ENCODE data around the gene FGF22.
"Not testable (repeated sequence)": the region's sequence is repeated elsewhere in the genome, so short reads cannot be mapped to it uniquely, and the experiment has no call there.

Gene FGF22

DNA sequence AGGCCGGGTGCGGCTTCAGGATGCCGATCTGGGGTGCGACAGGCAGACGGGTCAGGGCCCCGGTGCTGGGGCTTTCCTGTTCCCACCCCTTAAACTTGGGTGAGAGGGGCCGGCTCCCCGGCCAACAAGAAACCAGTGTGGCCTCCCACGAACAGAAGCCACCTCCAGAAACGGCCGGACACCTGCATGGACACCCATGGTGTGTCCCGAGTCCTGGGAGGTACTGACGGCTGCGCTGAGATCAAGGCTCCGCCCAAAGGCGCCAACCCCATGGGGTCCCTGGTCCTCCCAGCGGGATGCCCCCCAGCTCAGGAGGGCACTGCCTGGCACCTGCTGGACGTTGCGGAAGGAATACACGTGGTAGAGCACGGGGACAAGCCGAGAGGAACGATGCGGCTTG, 17.9 kb upstream of the FGF22 start:
- H3K4me3 ChIP-seq = no peak overlapping the region
- H3K27ac ChIP-seq = peak overlapping the region; percentile 30; the same call in 1 of the 2 replicates
- H3K36me3 ChIP-seq = peaks cover 84% of the 10 kb centered on the region

GRCh38 chr19:622666-623065, 17.0 kb upstream of the FGF22 start:
- H3K36me3 ChIP-seq = peaks cover 82% of the 10 kb centered on the region
- H3K27me3 ChIP-seq = no peaks in the 10 kb centered on the region
- H3K27ac ChIP-seq = peak overlapping the region; percentile 79

More for the DNA sequence above, 17.9 kb upstream of the FGF22 start:
- Histone ChIP-seq H3K27me3 (no peaks in the 10 kb centered on the region), H3K4me2 (peak overlapping the region; percentile 89; the same call in 1 of the 2 replicates), H3K9ac (no peak overlapping the region), H3K4me1 (peaks cover 47% of the 10 kb centered on the region), H3K9me3 (no peaks in the 10 kb centered on the region), H4K20me1 (peaks cover 25% of the 10 kb centered on the region)
- no peak for TF ChIP-seq Cebpa-rat (IDR thresholded peaks at IDR 0.05)

DNA sequence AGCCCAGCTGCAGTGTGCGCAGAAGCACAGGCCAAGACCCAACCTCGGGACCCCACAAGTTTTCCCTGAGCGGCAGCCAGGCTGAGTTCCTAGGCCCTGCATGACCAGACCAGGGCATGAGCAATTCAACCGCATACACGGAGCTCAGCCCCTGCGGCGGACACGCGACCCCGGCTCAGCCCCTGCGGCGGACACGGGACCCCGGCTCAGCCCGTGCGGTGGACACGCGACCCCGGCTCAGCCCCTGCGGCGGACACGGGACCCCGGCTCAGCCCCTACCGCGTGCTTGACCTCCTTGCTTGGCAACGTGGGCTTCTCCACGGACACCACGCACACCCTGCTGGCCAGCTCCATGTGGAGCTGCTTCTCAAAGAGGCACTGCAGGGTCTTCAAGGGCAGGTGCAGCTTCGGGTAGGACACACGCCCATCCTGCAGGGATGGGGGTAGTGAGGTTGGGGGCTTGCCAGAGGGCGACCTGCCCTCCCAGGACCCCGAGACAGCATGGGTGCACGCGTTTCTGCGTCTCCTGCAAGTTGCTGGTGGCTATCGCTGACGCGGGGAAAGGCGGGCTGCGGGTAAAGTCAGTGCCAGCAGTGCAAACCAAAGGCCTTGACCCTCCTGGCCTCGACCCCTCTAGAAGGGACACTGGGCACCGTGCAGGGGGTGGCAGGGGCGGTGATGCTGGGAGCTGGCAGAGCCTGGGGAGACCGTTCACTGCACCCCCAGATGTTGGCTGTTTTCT, 16.3 kb upstream of the FGF22 start:
- Histone ChIP-seq H3K4me2 (peak overlapping the region; percentile 89), H3K9me3 (no peaks in the 10 kb centered on the region), H3K9ac (peak overlapping the region; percentile 67), H3K4me1 (peaks cover 47% of the 10 kb centered on the region), H3K4me3 (peak overlapping the region; percentile 41), H3K36me3 (peaks cover 84% of the 10 kb centered on the region), H3K27me3 (no peaks in the 10 kb centered on the region), H4K20me1 (peaks cover 33% of the 10 kb centered on the region), H3K27ac (peak overlapping the region; percentile 79)
- no peak for TF ChIP-seq Cebpa-rat (IDR thresholded peaks at IDR 0.05)

More at GRCh38 chr19:622666-623065, 17.0 kb upstream of the FGF22 start:
- Histone ChIP-seq H3K4me2 (peak overlapping the region; percentile 89), H3K4me3 (no peak overlapping the region), H3K9ac (peak overlapping the region; percentile 67), H3K4me1 (peaks cover 47% of the 10 kb centered on the region), H3K9me3 (no peaks in the 10 kb centered on the region), H4K20me1 (peaks cover 31% of the 10 kb centered on the region)
- TF ChIP-seq Cebpa-rat (IDR thresholded peaks at IDR 0.05) = no peak

GRCh38 chr19:623974-624373, 15.7 kb upstream of the FGF22 start:
- Histone ChIP-seq H3K27ac (peak overlapping the region; percentile 79), H3K4me1 (peaks cover 48% of the 10 kb centered on the region), H4K20me1 (peaks cover 40% of the 10 kb centered on the region), H3K36me3 (peaks cover 84% of the 10 kb centered on the region), H3K9ac (peak overlapping the region; percentile 67), H3K9me3 (no peaks in the 10 kb centered on the region), H3K27me3 (no peaks in the 10 kb centered on the region), H3K4me3 (peak overlapping the region; percentile 41), H3K4me2 (peak overlapping the region; percentile 89)
- TF ChIP-seq Cebpa-rat (IDR thresholded peaks at IDR 0.05) = no peak

GRCh38 chr19:624433-625109, 15.1 kb upstream of the FGF22 start:
- Histone ChIP-seq H3K27me3 (no peaks in the 10 kb centered on the region), H3K36me3 (peaks cover 84% of the 10 kb centered on the region), H3K4me2 (peak overlapping the region; percentile 89), H3K9ac (peak overlapping the region; percentile 67), H3K4me3 (peak overlapping the region; percentile 41), H3K4me1 (peaks cover 54% of the 10 kb centered on the region), H4K20me1 (peaks cover 46% of the 10 kb centered on the region), H3K27ac (peak overlapping the region; percentile 79), H3K9me3 (no peaks in the 10 kb centered on the region)
- no peak for TF ChIP-seq Cebpa-rat (IDR thresholded peaks at IDR 0.05)

DNA sequence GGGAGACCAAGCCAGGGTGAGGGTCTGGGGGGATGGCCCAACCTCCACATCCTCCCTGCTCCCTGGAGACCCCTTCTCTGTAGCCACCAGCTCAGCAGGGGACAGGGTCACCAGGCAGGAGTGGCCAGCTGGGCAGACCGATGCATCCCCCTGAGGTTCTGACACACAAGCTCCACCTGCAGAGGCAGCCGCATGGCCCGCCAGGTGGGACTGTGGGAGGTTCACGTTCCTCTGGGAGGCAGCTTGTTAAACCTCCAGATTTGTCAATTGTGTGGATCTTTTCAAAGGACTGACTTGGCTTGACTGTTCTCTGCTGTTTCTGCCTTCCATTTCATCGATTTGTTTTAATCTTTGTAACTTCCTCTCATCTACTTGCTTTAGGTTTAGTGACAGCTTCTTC, 14.4 kb upstream of the FGF22 start:
- H3K4me1 ChIP-seq = peaks cover 61% of the 10 kb centered on the region
- H4K20me1 ChIP-seq = peaks cover 52% of the 10 kb centered on the region
- peak overlapping the region; percentile 89 for H3K4me2 ChIP-seq
- peak overlapping the region; percentile 67; the same call in 1 of the 2 replicates for H3K9ac ChIP-seq
- no peak for TF ChIP-seq Cebpa-rat (IDR thresholded peaks at IDR 0.05)
- H3K36me3 ChIP-seq = peaks cover 84% of the 10 kb centered on the region
- no peaks in the 10 kb centered on the region for H3K27me3 ChIP-seq
- peak overlapping the region; percentile 41; the same call in 1 of the 2 replicates for H3K4me3 ChIP-seq
- no peaks in the 10 kb centered on the region for H3K9me3 ChIP-seq
- H3K27ac ChIP-seq = peak overlapping the region; percentile 79

DNA sequence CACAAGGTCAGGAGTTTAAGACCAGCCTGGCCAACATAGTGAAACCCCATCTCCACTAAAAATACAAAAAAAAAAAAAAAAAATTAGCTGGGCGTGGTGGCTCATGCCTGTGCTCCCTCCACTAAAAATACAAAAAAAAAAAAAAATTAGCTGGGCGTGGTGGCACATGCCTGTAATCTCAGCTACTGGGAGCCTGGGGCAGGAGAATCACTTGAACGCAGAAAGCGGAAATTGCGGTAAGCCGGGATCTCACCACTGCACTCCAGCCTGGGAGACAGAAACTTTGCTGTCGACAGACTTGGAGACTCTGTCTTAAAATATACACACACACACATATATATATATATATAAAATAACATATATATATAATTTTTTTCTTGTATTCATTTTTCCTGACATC, 13.1 kb upstream of the FGF22 start:
- Histone ChIP-seq H3K4me1 (peaks cover 74% of the 10 kb centered on the region), H4K20me1 (peaks cover 66% of the 10 kb centered on the region), H3K36me3 (peaks cover 87% of the 10 kb centered on the region)
- not testable (repeated sequence) for H3K9me3 ChIP-seq, H3K27me3 ChIP-seq, H3K27ac ChIP-seq, H3K4me2 ChIP-seq, H3K4me3 ChIP-seq, H3K9ac ChIP-seq

DNA sequence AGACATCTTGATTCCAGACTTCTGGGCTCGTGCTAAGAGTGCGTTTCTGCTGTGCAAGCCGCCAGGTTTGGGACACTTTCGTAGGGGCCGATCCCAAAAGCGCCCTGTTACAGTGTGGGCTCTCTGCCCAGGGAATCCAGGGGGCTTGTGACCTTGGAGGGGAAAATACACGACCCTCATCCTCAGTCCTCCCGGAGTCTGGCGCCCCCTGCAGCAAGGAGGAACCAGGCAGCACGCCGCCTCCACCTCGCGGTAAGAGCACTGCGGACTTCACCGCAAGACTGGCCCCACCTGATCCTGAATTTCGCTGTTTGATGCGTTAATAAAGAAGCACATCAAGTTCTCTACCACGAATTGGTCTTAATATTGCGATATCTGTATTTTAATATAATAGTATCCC, 11.5 kb upstream of the FGF22 start:
- H3K4me3 ChIP-seq = no peak overlapping the region
- no peak for TF ChIP-seq Cebpa-rat (IDR thresholded peaks at IDR 0.05)
- H3K4me1 ChIP-seq = peaks cover 67% of the 10 kb centered on the region
- H3K27ac ChIP-seq = no peak overlapping the region
- no peaks in the 10 kb centered on the region for H3K27me3 ChIP-seq
- no peak overlapping the region for H3K9ac ChIP-seq
- no peaks in the 10 kb centered on the region for H3K9me3 ChIP-seq
- peaks cover 73% of the 10 kb centered on the region for H4K20me1 ChIP-seq
- H3K36me3 ChIP-seq = peaks cover 77% of the 10 kb centered on the region
- no peak overlapping the region for H3K4me2 ChIP-seq

- Histone ChIP-seq H3K36me3 (peaks cover 69% of the 10 kb centered on the region), H3K9ac (peak overlapping the region; percentile 7; the same call in 1 of the 2 replicates), H3K4me1 (peaks cover 63% of the 10 kb centered on the region), H3K4me2 (peak overlapping the region; percentile 30; the same call in 1 of the 2 replicates), H4K20me1 (peaks cover 65% of the 10 kb centered on the region)
- H3K27me3 ChIP-seq, H3K9me3 ChIP-seq, H3K27ac ChIP-seq, H3K4me3 ChIP-seq: not testable (repeated sequence)
Measured at GRCh38 chr19:629515-629914, 10.2 kb upstream of the FGF22 start.
